Measurements from ENCODE around the gene ROR1. TPM values are rescaled to one million over a fixed set of nuclear protein-coding genes. Genes with fewer than 3 reads are reported as not detected.

ROR1 gene
- total RNA-seq, 1 donor, result 52.5 TPM

GRCh38 chr1:63885899-63886298 lies 112.1 kb downstream of the ROR1 start:
- no peaks in the 10 kb centered on the region for H3K36me3 ChIP-seq (ENCODE audit: insufficient read depth, low read length)
- TF ChIP-seq CTCF (IDR thresholded peaks at IDR 0.05; ENCODE audit: extremely low read depth, low read depth, low read length), result no peak
- no peak overlapping the region for H3K27ac ChIP-seq (ENCODE audit: low read depth, low read length)
- H3K79me2 ChIP-seq (ENCODE audit: insufficient read depth, low read length), result peaks cover 84% of the 10 kb centered on the region
- no peak for DNase-seq (ENCODE audit: insufficient read length, low spot score, missing footprints)
- H4K20me1 ChIP-seq (ENCODE audit: insufficient read depth, low read length), result peaks cover 22% of the 10 kb centered on the region
- H2AFZ ChIP-seq (ENCODE audit: low read length), result no peak overlapping the region
- no peak overlapping the region for H3K4me3 ChIP-seq (ENCODE audit: insufficient read depth, low read length)
- no peak overlapping the region for H3K4me2 ChIP-seq (ENCODE audit: insufficient read depth, low read length)
- H3K4me1 ChIP-seq (ENCODE audit: insufficient read depth, low read length), result peaks cover 6% of the 10 kb centered on the region
- no peaks in the 10 kb centered on the region for H3K9me3 ChIP-seq (ENCODE audit: low read depth, low read length)
- no peaks in the 10 kb centered on the region for H3K27me3 ChIP-seq (ENCODE audit: insufficient read depth, low read length)

- peaks cover 22% of the 10 kb centered on the region for H4K20me1 ChIP-seq (ENCODE audit: insufficient read depth, low read length)
- H3K4me2 ChIP-seq (ENCODE audit: insufficient read depth, low read length), result no peak overlapping the region
- H3K79me2 ChIP-seq (ENCODE audit: insufficient read depth, low read length), result peaks cover 84% of the 10 kb centered on the region
- no peak overlapping the region for H3K27ac ChIP-seq (ENCODE audit: low read depth, low read length)
- H3K4me1 ChIP-seq (ENCODE audit: insufficient read depth, low read length), result peaks cover 6% of the 10 kb centered on the region
- no peak for DNase-seq (ENCODE audit: insufficient read length, low spot score, missing footprints)
- no peaks in the 10 kb centered on the region for H3K36me3 ChIP-seq (ENCODE audit: insufficient read depth, low read length)
- H3K4me3 ChIP-seq (ENCODE audit: insufficient read depth, low read length), result no peak overlapping the region
- no peaks in the 10 kb centered on the region for H3K9me3 ChIP-seq (ENCODE audit: low read depth, low read length)
- H3K27me3 ChIP-seq (ENCODE audit: insufficient read depth, low read length), result no peaks in the 10 kb centered on the region
- no peak overlapping the region for H2AFZ ChIP-seq (ENCODE audit: low read length)
- no peak for TF ChIP-seq CTCF (IDR thresholded peaks at IDR 0.05; ENCODE audit: extremely low read depth, low read depth, low read length)
Observed at GRCh38 chr1:63886340-63886739, 112.5 kb downstream of the ROR1 start.

GRCh38 chr1:63887809-63888208 lies 114.0 kb downstream of the ROR1 start:
- no peak overlapping the region for H3K4me3 ChIP-seq (ENCODE audit: insufficient read depth, low read length)
- peaks cover 14% of the 10 kb centered on the region for H3K4me1 ChIP-seq (ENCODE audit: insufficient read depth, low read length)
- H3K36me3 ChIP-seq (ENCODE audit: insufficient read depth, low read length), result no peaks in the 10 kb centered on the region

GRCh38 chr1:63888984-63889383 lies 115.2 kb downstream of the ROR1 start:
- Histone ChIP-seq H3K27ac (ENCODE audit: low read depth, low read length) (peak overlapping the region; percentile 57), H3K27me3 (ENCODE audit: insufficient read depth, low read length) (no peaks in the 10 kb centered on the region), H3K4me1 (ENCODE audit: insufficient read depth, low read length) (peaks cover 22% of the 10 kb centered on the region), H3K79me2 (ENCODE audit: insufficient read depth, low read length) (peaks cover 72% of the 10 kb centered on the region), H3K36me3 (ENCODE audit: insufficient read depth, low read length) (no peaks in the 10 kb centered on the region), H4K20me1 (ENCODE audit: insufficient read depth, low read length) (peaks cover 15% of the 10 kb centered on the region), H3K4me3 (ENCODE audit: insufficient read depth, low read length) (no peak overlapping the region), H3K9me3 (ENCODE audit: low read depth, low read length) (no peaks in the 10 kb centered on the region), H2AFZ (ENCODE audit: low read length) (no peak overlapping the region), H3K4me2 (ENCODE audit: insufficient read depth, low read length) (no peak overlapping the region)
- no peak for DNase-seq (ENCODE audit: insufficient read length, low spot score, missing footprints)
- no peak for TF ChIP-seq CTCF (IDR thresholded peaks at IDR 0.05; ENCODE audit: extremely low read depth, low read depth, low read length)

More at GRCh38 chr1:63887809-63888208, 114.0 kb downstream of the ROR1 start:
- Histone ChIP-seq H3K27me3 (ENCODE audit: insufficient read depth, low read length) (no peaks in the 10 kb centered on the region), H4K20me1 (ENCODE audit: insufficient read depth, low read length) (peaks cover 22% of the 10 kb centered on the region), H3K79me2 (ENCODE audit: insufficient read depth, low read length) (peaks cover 80% of the 10 kb centered on the region), H2AFZ (ENCODE audit: low read length) (no peak overlapping the region), H3K27ac (ENCODE audit: low read depth, low read length) (peak overlapping the region; percentile 57), H3K4me2 (ENCODE audit: insufficient read depth, low read length) (no peak overlapping the region), H3K9me3 (ENCODE audit: low read depth, low read length) (no peaks in the 10 kb centered on the region)
- no peak for TF ChIP-seq CTCF (IDR thresholded peaks at IDR 0.05; ENCODE audit: extremely low read depth, low read depth, low read length)
- no peak for DNase-seq (ENCODE audit: insufficient read length, low spot score, missing footprints)

Data from osteoblast (primary cell).